Inferior parietal cortex (tissue), 1 donor: ENCODE data around the gene DVL3.
A peak's percentile ranks its signal among the peaks of the same experiment; 100 is the strongest.
"Not testable (repeated sequence)": the region's sequence is repeated elsewhere in the genome, so short reads cannot be mapped to it uniquely, and the experiment has no call there.

ENCODE experiments used
- DNase-seq: peaks from one replicate; pipeline ENCODE4 v3.0.0-alpha.2; 2016; ENCODE audit errors: extremely low spot score

Gene DVL3

GRCh38 chr3:184154885-184155643 is at the start of gene DVL3:
DVL3 (plus strand) TSS chr3:184155377; CDS start chr3:184155636, 259 bp downstream.
- peak; percentile 55 for DNase-seq

- no peak for DNase-seq
These were observed 44.9 kb upstream of the DVL3 start for GRCh38 chr3:184110316-184110725.

GRCh38 chr3:184116017-184116416 is 39.2 kb upstream of the DVL3 start:
- DNase-seq: no peak

DNA sequence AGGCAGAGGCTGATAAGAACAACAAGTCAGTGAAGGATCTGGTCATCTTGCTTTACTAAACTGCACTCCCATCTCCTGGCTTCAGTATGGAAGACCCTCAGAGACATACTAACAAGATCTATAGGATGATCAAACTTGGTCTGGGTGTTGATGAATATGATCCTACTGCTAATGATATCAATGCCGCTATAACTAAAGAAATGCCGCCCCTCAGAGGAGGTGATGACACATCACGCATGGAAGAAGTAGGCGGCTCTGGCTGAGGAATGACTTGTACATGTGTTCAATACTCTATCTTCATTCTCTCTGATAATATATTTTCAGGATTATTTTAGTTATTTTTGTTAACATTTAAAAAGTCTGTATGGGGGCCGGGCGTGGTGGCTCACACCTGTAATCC is 37.5 kb upstream of the DVL3 start:
- no peak for DNase-seq

- DNase-seq: not testable (repeated sequence)
These were observed 34.1 kb upstream of the DVL3 start for GRCh38 chr3:184121031-184121430.

DNA sequence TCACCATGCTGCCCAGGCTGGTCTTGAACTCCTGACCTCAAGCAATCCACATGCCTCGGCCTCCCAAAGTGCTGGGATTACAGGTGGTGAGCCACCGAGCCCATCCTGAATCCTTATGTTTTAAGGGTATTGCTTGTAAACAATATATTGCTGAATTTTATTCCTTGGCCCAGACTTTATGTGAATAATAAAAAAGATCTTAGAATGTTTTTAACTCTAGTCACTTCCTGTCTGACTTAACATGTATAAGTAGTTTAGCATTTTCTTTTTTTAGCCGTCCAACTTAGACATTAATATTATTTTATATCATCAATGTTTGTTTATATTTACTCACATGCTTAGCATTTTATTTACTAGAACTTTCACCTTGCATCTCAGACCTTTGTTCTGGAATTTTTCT is 29.2 kb upstream of the DVL3 start:
- DNase-seq: no peak

DNA sequence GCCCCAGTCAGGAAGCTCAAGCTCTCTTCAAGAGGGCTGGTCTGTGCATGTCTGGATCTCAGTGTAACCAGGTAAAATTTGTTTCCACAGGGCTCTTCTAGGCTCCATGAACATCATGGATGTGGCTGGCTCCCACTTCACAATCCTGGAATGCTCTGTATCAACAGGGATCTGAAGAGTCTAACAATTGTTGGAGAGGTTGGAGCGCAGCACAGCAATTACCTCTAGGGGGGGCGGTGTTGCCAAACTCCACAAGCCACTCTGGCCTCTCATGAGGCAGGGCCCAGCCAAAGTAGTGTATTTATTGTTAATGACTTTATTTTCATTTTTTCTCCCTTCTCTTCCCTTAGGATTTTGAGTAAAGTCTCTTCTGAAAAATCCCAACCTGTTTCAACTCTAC is 26.2 kb upstream of the DVL3 start:
- no peak for DNase-seq

DNA sequence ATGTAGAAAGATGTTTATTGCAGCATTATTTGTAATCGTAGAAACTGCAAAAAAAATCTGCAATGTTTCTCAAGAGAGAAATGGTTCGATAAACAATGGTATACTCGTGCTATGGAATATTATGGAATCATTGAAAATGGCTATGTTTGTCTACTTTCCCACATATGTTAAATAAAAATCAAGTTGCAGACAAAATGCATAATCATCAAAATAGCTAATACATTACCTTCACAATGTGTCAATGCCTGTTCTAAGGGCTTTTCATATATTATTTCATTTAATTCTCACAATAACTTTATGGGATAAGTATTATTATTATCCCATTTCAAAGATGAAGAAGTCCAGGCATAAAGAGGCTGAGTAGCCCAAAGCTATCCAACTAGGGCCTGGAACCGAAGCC is 22.2 kb upstream of the DVL3 start:
- DNase-seq: no peak

DNA sequence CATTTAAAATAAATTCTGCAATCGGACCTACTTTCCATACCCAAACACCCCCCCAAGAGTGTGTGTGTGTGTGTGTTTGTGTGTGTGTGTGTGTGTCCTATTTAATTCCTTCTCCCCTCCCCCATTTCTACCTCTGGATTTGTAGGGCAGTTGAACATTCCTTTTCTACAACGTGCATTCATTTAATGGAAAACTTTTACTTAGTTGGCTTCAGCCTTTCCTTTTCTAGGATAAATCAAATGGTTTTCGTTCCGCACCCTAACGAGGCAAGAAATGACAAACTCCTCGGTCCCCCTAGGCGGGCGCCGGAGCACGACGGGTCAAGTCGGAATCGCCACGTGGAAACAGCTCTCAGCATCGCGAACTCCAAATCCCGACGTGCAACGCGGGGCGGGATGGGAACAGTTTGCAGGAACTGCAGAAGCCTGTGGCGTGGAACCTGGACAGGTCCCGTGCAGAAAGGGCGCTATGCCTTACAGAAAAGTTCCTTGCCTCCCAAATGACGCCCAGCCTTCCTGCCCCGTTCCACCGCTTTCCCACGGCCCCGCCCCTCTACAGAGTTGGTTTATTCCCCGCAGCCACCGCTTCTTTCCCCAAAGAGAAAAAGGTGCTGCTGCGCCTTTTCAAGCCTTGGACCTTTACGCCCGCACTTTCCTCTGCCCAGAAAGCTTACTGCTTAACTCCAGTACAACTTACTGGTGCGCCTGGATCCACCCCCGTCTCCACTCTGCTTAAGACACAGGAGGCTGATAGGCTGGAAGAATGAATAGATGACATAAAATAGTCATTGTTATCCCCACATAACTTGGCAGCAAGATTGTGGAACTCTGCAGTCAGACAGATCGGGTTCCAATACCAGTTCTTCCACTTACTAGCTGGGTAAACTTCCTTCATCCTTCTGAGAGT is 21.1 kb upstream of the DVL3 start:
- DNase-seq: peak; percentile 90

DNA sequence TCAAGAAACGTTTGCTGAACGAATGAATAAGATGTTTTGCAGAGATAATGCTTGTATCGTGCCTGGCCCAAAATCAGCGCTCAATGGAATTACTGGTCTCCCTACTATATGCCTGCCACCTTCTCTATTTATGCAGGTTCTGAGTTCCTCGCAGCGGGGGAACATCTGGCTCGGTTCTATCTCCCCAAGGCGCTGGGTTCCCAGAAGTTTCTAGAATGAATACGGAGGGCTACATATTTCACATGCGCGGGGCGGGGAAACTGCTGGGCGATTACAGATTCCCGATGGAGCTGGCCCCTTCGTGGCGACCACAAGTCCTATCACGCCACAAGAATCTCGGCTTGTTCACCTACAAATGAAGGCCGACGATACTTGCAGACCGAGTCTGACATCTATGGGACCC is 20.4 kb upstream of the DVL3 start:
- DNase-seq: peak; percentile 65

DNA sequence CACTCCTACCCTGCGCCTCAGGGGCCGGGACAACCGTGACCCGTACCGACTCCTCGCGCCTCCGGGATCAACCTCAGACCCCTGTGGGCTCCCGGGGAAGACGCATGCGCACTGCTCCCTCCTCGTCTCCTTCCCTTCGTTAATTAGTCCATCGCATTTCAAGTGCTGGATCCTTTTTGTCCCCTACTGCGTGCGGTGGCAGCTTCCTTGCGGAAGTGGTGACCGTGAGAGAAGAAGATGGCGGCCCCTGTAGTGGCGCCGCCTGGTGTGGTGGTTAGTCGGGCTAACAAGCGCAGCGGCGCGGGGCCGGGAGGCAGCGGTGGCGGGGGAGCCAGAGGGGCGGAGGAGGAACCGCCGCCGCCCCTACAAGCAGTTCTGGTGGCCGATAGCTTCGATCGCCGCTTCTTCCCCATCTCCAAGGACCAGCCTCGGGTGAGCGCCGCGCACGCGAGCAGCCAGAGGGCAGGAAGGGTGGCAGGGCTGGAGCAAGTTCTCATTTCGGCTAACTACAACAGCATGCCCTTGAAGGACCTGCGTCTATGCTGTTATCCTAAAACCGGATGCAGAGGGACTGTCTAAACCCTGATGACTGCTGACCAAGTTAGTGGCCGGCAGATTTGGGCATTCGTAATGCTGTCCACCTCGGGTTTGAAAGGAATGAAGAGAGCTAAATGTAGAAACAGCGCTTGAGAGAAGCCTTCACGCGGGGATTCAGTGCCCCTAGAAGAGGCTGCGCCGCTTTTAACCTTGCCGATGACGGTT is 19.8 kb upstream of the DVL3 start, which contains the start of gene EIF2B5:
TSS of gene EIF2B5 (plus strand) at position 210 of the 762 bp plus-strand sequence. CDS start at position 238, 28 bp downstream.
- DNase-seq: peak; percentile 97

- no peak for DNase-seq
These were observed 19.3 kb upstream of the DVL3 start for GRCh38 chr3:184135911-184136260.

GRCh38 chr3:184140436-184140835 is 14.7 kb upstream of the DVL3 start:
- DNase-seq: no peak

DNA sequence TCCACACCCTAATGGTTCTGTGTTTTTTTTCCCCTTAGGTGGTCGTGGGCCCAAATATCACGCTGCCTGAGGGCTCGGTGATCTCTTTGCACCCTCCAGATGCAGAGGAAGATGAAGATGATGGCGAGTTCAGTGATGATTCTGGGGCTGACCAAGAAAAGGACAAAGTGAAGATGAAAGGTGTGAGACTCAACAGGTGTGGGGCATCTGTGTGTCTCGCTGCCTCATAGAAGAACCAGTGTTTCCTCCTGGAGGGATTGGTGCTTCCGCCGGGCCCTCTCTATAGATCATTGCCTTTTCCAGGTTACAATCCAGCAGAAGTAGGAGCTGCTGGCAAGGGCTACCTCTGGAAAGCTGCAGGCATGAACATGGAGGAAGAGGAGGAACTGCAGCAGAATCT is 13.0 kb upstream of the DVL3 start:
- DNase-seq: no peak

GRCh38 chr3:184143327-184143726 is 11.8 kb upstream of the DVL3 start:
- no peak for DNase-seq

DNA sequence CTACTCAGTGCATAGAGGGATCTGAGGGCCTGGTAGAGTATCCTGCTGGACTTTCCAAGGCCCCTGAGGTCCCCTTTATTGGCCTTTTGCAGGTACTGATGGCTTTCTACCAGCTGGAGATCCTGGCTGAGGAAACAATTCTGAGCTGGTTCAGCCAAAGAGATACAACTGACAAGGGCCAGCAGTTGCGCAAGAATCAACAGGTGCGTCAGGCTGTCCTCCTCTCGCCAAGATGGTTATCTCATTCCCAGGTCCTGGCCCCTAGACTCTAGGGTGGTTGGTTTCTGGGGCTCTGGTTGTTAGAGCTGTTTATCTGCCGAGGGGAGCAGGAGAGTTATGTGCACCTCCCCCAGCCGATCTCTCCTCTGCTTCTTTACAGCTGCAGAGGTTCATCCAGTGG is 10.7 kb upstream of the DVL3 start:
- DNase-seq: no peak

DNA sequence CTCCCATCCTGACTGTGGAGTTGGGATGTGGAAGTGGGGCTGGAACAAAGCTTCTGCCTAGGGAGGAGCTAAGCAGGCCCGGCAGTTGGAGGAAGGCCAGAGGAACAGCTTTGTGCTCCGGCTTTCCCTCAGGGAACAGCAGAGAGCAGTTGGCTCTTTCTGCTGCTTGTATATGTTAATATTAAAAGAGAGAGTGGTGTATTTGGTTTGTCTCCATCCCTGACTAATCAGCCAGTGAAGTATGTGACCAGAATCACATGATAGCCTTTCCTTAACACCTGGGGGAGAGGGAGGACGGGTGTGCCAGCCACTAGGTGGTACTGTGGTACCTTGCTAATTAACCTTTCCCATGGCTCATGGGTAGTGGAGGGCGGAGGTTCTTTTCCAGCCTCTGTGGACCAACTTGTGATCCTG is 10.1 kb upstream of the DVL3 start:
- no peak for DNase-seq

DNA sequence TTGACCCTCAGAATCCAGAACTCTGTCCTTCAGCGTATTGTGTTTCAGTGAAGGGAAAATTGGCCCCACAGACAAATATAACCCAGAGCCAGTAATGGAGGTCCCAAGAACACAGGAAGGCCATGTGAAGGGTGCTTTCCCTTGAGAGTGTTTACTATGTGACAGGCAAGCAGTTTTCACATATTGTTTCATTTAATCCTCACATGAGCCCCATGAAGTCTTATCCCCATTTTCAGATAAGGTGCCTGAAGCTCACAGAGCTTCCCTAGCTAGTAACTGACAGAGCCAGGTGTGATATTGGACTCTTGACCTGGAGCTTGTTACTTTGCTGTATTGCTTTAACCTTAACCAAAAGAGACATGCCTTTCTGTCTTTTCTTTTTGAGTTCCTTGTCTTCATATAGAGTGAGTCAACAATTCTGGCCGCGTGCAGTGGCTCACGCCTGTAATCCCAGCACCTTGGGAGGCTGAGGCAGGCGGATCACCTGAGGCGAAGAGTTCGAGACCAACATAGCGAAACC is 9.4 kb upstream of the DVL3 start:
- no peak for DNase-seq

DNA sequence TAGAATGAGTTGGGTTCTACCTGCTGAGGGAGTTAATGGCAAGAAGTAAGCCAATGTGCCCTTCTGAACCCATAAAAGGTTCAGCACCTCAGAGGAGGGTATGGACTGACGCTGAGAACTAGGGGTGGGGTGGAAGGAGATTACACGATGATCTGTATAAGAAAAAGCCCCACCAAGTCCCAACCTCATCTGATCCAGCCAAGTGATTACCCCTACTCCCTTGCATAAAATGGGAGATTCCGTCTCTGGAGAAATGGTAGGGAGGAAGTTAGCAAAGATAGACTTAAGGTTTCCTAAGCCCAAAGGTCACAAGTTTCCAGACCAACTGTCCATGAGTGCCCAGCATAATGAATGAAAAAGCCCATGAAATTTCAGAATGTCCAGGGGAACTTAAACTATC is 7.1 kb upstream of the DVL3 start:
- DNase-seq: no peak

DNA sequence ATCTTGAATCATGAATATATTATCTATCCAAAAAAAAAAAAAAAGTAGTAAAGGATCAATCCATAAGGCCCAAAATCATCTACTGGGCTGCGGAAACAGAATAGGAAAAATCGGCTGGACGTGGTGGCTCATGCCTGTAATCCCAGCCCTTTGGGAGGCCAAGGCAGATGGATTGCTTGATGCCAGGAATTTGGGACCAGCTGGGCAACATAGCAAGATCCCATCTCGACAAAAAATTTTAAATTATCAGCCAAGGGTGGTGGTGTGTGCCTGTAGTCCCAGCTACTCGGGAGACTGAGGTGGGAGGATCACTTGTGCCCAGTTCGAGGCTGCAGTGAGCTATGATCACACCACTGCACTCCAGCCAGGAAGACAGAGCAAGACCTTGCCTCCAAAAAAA is 6.1 kb upstream of the DVL3 start:
- no peak for DNase-seq

DNA sequence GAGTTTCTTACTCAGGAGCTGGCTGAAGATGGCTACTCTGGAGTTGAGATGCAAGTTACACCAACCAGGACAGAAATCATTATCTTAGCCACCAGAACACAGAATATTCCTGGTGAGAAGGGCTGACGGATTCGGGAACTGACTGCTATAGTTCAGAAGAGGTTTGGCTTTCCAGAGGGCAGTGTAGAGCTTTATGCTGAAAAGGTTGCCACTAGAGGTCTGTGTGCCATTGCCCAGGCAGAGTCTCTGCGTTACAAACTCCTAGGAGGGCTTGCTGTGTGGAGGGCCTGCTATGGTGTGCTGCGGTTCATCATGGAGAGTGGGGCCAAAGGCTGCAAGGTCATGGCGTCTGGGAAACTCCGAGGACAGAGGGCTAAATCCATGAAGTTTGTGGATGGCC is 5.4 kb upstream of the DVL3 start:
- DNase-seq: not testable (repeated sequence)
